ENCODE measurements around the gene RGS3.
A peak's percentile ranks its signal among the peaks of the same experiment; 100 is the strongest.

The RGS3 gene

DNA sequence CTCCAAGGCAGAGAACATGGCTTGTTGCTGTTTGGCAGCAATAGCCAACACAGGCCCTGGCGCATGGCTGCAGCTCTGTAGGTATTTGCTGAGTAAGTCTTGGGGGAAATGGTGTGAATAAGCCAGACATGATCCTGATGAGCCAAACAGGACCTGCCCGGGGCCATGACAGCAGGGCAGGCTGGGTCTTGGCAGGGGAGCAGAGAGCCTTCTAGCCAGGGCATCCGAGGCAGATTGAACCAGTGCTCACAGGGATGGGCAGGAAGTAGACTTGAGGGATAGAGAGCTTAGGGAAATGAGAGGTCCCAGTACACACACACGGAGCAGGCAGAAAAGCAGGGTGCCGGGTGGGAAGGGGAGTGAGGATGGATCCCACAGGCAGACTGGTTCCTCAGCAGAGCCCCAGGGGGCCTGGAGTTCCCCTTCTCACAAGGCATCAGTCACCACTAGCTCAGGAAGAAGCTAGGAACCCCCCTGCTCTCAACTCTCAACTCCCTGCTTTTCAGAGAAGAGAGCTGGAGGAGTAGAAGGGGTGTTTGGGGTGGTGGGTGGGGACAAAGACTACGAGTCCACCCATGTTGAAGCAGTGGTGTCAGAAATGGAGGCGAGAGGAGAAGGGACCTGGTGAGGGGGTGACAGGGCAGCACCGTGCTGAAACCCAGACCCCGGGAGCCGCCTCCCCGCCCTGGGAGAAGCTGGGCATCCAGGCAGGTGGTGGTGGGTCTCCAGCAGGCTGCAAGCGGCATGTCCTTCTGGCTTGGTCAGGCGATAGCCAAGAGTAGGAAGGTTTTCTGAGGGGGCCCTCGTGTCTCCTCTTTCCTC is 111.1 kb downstream of the RGS3 start:
- no peak for DNase-seq

DNA sequence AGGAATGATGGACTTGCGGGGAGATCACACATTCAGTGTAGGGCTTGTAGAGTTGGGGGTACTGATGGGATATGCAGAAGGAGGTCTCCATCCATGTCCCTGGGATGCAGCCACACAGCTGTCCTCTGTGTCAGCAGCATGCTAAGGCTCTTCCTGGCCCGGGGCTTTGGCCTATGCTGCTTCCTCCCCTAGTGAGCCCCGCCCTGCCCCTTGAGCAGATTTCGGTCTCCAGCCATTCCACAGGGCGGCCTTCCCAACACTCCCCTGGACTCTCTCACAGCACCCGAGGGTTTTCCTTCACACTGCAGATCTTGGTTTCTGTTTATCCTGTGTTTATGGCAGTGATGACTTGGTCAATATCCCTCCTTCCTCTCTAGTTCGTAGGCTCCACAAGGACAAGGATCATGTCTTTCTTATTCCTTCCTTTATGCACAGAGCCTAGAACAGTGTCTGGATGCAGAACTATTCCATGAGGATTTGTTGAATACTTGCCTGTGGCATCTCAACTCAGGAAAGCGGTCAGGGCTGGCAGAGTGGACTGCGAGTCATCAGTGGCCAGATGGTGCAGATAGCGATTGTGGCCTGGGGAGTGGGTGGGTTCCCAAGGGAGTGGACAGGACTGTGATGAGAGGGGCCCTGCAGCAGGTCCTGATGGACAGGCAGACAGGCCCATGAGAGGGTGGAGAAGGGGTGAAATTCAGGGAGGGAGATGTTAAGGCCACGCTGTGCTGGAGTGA is 114.2 kb downstream of the RGS3 start:
- DNase-seq, result no peak

DNA sequence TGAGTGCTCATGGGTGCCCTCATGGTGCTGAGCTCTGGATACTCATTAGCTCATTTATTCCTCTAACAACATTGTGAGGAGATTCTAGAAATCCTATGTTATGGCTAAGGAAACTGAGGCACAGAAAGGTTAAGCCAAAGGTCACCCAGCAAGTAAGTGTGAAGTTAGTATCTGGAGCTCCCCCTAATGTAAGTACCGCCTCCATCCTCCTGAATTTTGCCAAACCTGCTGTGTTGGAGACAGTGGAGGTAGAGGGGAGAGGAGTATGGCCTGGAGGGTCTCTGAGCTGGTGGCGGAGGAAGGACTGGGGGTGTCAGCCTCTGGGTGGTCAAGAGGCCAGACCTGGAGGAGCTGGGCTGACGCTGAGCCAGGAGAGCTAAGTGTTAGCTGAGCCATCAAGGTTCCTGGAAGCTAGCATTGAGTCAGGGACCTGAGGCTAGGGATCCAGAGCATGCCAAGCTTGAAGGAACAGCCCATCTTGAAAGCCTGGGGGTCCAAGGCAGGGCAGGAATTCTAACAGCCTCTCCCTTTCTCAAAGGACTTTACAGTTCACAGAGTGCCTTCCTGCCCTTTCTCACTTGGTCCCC is 114.8 kb downstream of the RGS3 start:
- DNase-seq, result no peak

DNA sequence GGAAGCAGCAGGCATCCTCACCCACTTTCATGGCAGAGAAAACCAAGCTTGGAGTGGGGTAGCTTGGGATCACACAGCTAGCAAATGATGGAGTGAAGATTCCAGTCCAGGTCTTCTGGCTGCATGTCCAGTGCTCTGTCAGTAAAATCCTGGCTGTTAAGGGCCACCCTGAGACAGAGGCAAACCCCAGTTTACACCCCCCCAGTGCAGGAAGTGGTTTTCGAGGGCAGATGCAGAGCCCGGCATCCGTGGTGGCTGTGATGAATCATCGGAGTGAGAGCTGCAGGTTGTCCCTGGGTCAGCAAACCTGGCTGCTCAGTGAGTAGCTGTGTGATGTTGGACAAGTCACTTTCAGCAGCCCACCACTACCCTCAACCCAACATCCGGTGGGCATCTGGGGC is 115.4 kb downstream of the RGS3 start:
- peak; percentile 77 for DNase-seq

DNA sequence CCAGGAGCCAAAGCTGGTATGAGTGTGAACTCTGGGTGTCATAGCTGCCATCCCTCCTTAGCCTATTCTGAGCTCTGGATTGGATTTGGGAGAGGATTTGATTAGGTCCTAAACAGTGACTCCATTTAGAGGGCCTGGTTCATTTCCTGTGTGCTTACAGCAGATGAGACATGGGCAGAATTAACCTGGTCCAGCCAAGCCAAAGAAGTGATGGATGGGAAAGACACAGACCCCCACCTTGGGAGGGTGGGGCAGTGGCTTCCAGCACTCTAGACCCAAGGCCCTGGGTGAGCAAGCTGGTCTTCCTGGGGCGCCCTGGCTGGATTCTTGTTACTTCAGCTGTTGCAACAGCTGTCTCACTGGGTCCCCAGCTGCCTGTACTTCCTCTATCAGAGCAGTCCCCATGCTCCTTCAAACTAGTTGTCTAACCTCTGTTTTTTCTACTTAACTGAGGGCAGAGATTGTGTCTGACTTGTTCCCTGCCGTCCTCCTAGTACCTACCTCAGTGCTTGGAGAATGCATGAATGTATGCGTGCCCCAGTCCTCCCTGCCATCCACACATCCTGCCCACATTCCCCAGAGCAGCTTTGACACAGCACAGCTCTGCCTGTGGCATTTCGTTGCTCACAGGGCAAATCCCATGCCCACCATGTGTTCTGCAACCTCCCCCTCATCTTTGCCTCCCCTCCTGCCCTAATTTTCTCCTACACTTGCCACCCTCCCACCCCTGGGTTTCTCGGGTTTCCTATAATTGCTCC is 115.9 kb downstream of the RGS3 start:
- DNase-seq, result no peak

DNA sequence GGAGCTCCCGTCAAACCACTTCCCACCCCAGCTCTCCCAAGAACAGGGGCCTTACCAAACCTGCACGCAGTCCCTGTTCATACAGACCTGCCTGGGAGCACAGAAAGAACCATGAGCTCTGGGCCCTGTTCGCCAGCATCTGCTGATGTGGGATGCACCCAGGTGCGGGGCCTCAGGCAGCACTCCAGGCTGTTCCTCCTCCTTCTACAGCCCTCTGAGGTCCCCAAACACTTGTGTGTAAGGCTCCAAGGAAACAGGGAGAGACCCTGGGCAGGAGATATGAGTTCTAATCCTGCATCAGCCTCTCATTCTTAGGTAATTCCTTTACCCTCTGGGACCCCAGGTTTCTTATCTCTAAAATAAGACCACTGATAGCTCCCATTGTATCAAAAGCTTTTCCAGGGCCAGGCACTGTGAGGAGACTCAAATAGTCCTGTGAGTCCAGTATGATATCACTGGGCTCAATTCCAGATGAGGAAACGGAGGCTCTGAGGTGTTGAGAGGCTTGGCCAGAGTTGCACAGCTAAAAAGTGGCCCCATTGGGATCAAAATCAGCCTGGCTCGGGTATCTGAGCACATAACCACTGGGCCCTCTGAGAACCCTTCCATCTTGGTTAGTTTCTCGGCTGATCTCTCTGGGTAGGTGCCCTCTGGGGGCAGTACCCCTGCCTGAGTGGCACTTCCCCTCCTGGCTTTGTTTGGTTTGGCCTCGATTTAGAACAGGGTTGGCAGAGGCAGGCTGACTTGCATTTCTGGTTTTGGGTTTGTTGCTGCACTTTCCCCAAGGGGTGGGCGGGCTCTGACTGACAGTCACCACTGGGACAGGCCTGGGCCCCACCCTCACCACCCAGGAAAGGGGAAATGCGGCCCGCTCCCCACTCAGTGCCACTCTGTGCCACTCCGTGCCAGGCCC is 116.8 kb downstream of the RGS3 start:
- peak; percentile 52 for DNase-seq

DNA sequence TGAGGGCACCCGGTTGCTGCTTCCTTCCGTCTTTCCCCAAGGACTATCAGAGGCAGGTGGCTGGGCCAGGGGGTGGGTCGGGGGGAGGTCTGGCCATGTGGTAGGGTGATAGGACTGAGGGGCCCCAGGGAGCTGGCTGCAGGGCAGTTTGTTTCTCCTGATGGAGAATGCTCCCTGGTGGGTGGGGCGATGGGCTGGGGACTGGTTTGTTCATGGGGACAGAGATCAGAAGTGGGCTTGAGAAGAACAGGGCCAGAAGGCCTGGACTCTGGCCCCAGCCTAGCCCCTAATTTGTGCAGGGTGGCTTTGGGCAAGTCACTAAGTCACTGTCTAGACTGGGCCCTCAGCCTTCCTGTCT is 117.4 kb downstream of the RGS3 start:
- DNase-seq, result no peak

DNA sequence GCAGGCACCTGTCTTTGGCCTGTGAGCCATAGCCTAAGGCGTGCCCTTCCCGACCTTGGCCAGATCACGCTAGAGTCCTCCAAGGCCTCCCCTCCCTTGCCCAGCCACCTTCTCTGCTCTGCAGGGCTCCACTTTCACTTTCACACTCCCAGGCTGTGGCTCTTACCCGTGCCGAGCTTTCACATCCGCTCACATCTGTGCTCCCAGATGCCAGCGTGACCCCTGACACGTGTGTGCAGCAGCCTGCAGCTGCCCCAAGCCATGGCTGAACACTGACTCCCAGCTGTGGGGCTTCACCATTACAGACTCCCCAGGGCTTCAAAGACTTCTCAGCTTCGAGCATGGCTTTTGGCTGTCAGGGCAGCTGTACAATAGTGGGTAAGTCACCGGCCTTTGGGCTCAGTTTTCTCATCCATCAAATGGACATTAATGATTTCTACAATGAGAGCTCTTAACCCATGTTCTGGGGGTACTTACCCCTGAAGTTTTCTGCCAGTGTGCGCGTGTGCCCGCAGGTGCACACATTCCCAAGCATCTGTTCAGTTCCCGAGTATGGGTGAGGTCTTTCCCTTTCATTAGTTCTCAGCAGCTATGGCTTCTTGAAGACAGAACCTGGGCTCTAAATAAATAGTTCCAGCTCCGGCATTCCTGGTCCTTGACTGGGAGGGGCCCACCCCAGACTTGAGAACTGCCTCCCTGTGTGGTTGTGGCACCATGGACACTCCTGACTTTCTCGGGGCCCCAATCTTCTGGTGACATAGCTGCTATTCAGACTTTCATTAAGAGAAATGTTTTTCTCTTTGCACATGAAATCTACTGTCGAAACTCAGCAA is 118.6 kb downstream of the RGS3 start:
- peak; percentile 60 for DNase-seq

DNA sequence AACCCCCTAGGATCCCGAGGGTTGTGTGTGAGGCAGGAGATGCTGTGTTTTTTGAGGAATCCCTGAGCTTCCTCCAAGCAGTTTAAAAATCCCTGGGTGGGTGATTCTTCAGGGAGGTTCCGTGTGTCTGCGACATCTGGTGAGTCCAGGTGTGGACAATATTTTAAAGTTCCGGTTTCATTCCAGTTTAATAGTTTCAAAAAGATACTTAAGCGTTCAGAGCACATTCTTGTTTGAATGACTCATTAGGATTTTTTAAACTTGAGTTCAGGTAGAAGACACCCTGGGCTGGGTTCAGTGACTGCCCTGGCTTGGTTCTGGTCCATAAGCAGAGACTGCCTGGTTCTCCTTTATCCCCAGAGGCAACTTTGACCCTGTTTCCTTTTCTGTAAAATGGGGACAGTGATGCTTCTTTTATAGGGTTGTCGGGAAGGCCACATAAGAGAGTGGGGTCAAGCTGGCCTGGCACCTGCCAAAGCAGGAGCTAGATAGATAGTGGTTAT is 119.2 kb downstream of the RGS3 start:
- no peak for DNase-seq

DNA sequence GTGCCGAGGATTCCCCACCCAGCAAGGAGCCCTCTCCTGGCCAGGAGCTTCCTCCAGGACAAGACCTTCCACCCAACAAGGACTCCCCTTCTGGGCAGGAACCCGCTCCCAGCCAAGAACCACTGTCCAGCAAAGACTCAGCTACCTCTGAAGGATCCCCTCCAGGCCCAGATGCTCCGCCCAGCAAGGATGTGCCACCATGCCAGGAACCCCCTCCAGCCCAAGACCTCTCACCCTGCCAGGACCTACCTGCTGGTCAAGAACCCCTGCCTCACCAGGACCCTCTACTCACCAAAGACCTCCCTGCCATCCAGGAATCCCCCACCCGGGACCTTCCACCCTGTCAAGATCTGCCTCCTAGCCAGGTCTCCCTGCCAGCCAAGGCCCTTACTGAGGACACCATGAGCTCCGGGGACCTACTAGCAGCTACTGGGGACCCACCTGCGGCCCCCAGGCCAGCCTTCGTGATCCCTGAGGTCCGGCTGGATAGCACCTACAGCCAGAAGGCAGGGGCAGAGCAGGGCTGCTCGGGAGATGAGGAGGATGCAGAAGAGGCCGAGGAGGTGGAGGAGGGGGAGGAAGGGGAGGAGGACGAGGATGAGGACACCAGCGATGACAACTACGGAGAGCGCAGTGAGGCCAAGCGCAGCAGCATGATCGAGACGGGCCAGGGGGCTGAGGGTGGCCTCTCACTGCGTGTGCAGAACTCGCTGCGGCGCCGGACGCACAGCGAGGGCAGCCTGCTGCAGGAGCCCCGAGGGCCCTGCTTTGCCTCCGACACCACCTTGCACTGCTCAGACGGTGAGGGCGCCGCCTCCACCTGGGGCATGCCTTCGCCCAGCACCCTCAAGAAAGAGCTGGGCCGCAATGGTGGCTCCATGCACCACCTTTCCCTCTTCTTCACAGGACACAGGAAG is 120.2 kb downstream of the RGS3 start:
- no peak for DNase-seq

DNA sequence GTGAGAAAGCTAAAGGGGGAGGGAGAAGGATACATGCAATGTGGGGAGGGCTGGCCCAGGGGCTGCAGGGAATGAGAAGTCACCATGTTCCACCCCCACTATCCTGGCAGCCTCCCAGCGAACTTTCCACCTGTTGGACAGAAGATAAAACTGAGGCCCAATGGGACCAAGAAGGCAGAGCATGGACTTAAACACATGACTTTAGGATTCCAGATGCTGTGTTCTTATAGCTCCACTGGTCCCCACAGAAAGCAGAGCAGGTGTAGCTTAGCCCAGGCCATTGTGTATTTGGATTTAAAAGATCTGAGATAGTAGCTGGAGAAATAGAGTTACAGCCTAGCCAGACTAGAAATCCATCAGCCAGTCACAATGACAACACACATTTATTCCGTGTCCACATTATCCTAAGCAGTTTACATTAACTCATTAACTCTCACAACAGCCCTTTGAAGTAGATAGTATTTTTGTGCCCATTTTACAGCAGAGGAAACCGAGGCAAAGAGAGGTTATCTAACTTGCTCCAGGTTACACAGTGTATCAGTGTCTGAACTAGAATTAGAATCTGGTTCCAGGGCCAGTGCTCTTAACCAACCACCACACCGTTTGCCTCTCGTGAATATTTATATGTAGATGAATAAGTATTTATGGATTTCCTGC is 121.0 kb downstream of the RGS3 start:
- DNase-seq, result no peak

DNA sequence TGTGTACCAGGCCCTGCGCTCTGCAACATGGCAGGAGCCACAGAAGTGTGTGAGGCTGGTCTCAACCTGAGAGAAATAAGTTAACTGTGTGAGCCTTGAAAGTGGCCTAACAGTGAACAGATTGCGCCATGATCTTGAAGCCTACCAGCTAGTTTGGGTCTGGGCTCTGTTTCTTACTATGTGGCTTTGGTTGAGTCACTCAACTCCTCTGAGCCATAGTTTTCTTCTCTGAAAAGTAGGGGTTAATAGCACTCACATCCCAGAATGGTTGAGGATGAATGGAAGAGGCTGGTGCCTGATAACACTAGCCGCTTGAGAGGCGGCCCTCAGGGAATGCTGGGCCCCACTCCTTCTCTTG is 121.5 kb downstream of the RGS3 start:
- no peak for DNase-seq

DNA sequence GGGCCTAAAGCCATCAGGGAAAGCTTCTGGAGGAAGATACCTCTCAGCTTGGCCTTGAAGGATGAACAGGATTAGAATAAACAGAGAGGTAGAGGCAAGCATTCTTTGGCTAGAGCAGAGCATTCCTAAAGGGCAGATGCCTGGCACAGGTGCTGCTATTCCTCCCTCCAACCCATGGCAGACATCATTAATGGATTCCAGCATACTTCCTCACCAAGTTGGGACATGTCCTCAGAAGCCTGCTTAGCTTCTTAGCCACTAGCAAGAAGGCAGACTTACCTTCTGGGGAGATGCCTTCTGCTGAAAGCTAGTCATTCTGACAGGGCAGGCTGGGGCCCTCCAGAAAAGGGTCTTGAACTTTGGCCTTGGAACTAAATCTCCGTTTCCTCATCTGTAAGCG is 122.0 kb downstream of the RGS3 start:
- DNase-seq, result no peak

DNA sequence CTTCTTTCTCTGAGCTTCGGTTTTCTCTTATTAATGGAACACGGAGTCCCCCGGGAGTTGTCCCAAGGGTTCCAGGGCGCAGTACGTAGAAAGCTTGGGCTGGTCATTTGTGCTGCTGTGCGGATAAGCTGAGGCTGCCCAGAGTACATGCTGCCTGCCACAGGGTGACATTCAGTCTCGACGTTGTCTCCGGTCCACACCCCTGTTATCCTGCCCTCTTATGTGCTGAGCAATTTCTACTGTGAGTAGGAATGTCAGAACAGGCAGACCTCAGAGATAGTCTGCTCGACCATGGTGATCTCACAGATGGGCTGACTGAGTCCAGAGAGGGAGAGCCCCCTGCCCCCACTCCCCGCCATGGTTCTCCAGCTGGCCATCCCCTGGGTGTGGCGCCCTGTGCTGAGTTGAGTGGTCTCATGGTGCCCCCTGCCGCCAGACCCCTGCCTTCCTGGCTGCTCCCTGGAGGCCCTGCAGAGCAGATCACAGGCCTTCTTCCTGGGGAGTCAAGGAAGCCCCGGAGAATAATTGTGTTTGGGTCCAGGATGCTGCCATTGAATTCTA is 124.0 kb downstream of the RGS3 start:
- no peak for DNase-seq

DNA sequence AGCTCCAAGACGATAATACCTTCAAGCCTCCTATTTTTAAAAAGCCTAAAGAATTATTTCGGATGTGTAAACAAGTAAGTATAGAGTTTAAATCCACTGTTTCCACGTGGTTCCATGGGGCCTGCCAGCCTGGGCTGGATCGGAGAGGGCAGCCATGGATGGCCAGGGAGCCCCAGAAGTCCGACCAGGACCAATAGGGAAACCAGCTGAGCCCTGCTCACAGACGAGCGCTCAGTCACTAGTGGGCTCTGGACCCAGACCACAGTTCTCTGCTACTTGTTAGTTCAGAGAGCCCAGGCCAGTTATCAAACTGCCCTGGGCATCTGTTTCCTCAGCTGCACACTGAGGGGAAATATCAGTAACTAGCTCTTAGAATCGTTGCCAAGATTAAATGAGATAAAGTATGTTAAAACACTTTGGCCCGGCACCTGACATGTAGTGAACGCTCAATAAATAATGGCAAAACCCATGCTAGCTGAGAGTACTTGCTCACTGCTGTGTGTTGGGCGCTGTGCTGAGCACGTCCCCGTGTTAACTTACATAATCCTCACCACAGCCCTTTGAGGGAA is 124.8 kb downstream of the RGS3 start:
- no peak for DNase-seq

DNA sequence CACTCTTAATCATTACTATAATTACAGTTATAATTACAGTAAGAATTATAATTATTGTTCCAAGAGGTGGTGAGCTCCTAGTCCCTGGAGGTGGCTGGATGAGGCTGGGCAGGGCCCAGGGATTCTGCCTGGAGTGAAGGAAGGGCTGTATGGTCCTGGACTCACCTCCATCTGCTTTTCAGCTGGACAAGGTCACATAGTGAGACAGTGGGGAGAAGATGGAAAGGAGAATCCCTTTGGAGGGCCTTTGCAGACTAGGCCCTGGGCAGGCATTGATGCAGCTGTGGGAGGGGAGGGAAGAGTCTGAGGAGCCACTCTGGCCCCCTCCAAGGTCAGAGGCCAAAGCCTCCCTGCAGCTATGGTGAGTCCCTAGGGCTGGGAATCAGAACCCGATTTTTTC is 125.4 kb downstream of the RGS3 start:
- DNase-seq, result no peak

DNA sequence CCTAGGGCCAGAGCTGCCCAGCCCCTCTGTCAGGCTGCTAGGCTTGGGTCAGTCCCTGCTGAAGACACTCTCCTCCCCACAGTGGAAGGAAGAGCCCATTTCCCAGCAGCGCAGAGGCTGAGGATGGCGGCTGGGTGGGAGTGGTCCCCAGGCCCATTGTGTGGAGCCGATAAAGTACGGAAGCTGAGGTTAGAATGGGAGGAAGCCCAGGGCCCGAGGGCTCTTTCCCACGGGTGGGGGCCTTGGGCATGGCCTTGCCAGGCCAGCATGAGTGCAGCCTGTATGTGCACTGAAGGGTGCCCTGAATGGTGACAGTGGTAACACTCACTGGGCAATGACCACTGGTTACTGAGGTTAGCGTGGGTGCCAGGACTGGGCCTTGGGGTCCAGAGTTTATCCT is 125.9 kb downstream of the RGS3 start:
- no peak for DNase-seq

DNA sequence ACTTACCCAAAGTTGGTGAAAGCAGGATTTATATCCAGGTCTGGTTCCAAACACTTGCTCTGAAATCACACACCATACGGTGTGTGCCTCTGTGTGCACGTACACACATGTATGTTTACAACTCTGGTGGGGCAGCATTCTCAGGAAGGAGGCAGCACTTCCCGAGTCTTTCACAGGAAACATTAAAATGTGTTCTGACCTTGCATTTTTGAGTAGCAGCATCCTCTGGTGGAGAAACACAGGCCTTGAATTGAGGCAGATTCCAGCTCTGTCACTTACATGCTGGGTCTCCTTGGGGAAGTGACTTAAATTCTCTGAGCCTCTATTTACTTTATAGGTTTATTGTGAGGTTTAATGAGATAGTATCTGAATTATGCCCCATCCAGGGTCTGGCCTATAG is 126.4 kb downstream of the RGS3 start:
- DNase-seq, result no peak

DNA sequence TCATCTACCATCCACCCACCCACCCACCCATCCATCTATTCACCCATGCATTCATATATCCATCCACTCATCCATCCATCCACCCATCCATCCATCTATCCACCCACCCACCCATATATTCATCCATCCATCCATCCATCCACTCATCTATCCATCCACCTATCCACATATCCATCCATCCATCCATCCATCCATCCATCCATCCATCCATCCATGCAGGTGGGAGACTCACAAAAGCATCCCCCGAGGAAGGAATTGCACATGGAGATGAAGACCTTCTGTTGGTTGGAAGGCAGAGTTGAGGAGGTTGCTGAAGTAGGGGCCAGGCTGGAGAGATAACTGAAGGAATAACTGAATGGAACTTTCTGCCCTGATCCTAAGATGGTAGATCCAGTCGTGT is 126.9 kb downstream of the RGS3 start:
- DNase-seq, result no peak
